SJSA1 (cell line): Measurements from ENCODE around the gene DKK2. TPM values are rescaled to one million over a fixed set of nuclear protein-coding genes. Genes with fewer than 3 reads are reported as not detected.

Experiments
- DNase-seq, 2 experiments: peaks; one replicate each; pipeline ENCODE4 v3.0.0-alpha.2; 2015 to 2020; ENCODE audit warnings: low spot score in 2 of 2, low read depth in 1 of 2
- H3K27ac ChIP-seq: fragments of 250-450 bp; sonication (Bioruptor Pico); 2 replicates; pipeline ENCODE4 v1.5.1; 2020; ENCODE audit warnings: mild to moderate bottlenecking, moderate library complexity
- H3K27me3 ChIP-seq: fragments of 250-450 bp; sonication (Bioruptor Pico); replicated peaks from 2 replicates; pipeline ENCODE4 v1.5.1; 2020; ENCODE audit warnings: mild to moderate bottlenecking, moderate library complexity
- H3K36me3 ChIP-seq: fragments of 250-450 bp; sonication (Bioruptor Pico); 2 replicates; pipeline ENCODE4 v1.5.1; 2020; ENCODE audit warnings: mild to moderate bottlenecking
- H3K4me1 ChIP-seq: fragments of 250-450 bp; sonication (Bioruptor Pico); replicated peaks from 2 replicates; pipeline ENCODE4 v1.6.1; 2021; ENCODE audit warnings: mild to moderate bottlenecking
- H3K4me3 ChIP-seq: fragments of 250-450 bp; sonication (Bioruptor Pico); 2 replicates; pipeline ENCODE4 v1.5.1; 2020; ENCODE audit warnings: mild to moderate bottlenecking
- H3K9me3 ChIP-seq: fragments of 250-450 bp; sonication (Bioruptor Pico); replicated peaks from 2 replicates; pipeline ENCODE4 v1.5.1; 2020; ENCODE audit warnings: mild to moderate bottlenecking
- total RNA-seq: library from RNA; depleted of rRNA; stranded (reverse); fragments of >200 nt; shearing (Covaris generic); gene quantifications from 2 replicates; pipeline ENCODE4 v1.2.3, GENCODE V29; 2014

DKK2 gene
- total RNA-seq, 1 experiment from 2014 or later, result 8.9 TPM

DNA sequence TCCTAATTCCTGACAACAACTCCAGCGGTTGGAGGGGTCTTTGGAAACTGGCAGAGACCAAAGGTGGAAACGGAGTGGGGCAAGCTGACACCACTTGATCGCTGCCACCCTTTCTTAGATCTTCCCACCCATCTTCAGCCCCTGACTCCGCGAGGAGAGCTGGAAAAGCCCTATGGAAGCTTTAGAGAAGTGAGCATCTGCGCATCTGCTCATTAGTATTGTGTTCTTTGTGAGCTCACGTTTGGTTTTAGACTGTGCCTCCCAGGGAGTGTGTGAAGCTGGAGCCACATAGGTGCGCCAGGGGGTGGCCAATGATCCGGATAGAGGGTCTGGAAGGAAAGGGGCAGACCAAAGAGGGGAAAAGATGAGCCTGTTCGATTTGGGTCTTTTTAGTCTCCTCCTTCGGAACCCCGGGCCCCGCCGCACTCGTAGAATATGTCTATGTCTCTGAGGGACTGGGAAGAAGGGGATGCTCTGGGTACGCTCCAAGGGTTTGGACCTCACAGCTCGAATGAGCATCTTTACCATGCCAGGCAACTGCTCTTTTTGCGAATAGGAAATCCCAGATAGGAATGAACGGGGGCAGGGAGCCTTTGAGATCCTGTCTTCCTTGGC lies 578 bp upstream of the DKK2 start:
- H3K4me1 ChIP-seq, result peaks cover 33% of the 10 kb centered on the region
- H3K27me3 ChIP-seq, result peaks cover 15% of the 10 kb centered on the region
- DNase-seq, result peak in 1 of 2 experiments; percentile 20

DNA sequence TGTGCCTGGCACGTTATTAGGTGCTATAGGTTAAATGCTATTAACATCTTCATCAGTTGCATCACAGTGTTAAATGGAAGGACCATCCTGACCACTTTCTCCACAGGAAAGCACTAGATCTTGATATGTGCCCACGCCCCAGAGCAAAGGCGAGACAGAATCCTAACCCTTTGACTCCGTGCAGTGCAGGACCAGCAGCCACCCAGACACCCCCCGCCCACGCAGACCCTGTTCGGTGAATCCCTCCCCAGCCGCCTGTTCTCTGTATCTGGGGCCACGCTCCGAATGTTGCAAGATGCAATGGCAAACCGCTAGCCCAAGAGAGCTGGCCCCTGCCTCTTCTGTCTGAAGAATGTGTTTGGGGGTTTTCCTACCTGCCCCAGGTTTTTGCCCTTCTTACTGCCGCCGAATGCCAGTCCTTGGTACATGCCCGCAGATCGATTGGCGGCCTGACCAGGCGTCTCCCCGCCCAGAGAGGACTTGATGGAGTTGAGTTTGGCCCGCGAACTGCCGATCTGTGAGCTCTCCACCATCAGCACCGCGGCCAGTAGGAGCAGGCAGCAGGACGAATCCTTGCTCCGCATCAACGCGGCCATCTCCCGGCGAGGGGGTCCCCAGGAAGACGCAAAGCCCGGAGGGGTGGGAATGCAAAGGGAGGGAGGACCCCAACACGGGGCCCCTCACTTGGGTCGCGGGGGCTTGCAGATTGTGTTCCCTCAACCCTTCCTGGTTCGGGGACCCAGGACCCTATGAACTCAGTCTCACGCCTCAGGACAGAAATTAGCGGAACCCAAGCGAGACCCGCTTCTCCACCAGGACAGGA lies 906 bp downstream of the DKK2 start:
- H3K27me3 ChIP-seq, result peaks cover 15% of the 10 kb centered on the region

More for the DNA sequence above, 578 bp upstream of the DKK2 start:
- Histone ChIP-seq H3K27ac (no peak overlapping the region), H3K36me3 (no peaks in the 10 kb centered on the region), H3K9me3 (no peaks in the 10 kb centered on the region), H3K4me3 (peak overlapping the region; percentile 34)

DNA sequence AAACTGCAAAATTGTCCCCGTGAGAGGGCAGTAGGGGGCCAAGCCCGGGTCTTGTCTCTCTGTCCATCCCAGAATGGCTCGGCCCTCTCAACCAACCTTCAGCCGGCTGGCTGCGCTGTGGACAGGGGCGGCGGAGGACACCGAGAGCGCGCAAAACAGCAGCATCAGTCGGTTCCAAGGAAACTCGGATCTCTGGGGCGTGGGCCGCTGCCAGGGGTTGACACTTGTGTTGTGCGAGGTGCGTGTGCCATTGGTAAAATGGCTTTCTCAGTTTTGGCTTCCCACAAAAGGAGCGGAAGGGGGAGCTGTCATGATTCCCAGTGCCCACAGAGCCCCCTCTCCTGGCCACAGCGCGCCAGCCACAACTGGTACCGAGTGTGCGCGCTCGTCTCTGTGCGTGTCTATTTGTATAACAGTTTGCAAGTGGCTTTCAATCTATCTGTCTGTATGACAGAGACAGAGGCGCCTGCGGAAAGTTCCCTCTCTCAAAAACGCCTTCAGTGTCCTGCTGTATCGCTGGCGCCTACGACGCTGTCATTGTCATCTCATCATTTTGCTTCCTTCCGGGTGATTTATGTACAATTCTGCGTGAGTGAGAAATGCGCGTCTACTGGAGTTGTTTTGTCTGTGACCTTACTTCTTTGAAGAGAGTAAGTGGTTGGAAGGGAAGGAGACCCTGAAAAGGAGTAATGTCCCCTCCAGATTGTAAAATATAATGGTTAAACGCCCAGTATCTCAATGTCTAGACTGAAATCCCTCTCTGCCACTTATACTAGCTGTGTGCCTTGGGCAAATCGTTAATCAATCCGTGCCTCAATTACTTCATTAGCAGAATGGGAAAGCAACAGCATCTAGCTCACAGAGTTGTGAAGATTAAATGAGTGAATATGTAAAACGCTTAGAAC lies 1.8 kb downstream of the DKK2 start:
- H3K4me3 ChIP-seq, result peak overlapping the region; percentile 38
- DNase-seq, result peak; percentile 65 to 77

More for the DNA sequence above, 906 bp downstream of the DKK2 start:
- peak; percentile 39 to 44 for DNase-seq
- Histone ChIP-seq H3K4me1 (peaks cover 33% of the 10 kb centered on the region), H3K36me3 (no peaks in the 10 kb centered on the region), H3K4me3 (peak overlapping the region; percentile 34), H3K9me3 (no peaks in the 10 kb centered on the region), H3K27ac (no peak overlapping the region)

DNA sequence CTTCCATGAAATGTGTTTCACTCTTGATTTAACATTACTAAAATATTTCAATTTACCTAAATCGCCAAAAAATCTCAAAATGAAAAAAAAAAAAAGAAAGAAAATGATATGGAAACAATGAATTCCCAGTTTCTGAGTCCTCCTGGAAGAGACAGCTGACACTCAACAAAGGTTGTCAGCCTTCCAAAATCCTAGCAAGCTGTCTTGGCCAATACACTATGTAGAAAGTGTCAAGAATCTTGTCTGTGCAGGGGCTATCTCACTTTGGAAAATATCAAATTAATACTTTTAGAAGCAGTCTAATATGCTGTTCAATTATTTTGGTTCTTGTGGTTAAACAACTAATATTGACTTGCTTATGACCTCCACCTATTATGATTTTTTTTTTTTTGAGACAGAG lies 8.7 kb downstream of the DKK2 start:
- Histone ChIP-seq H3K4me1 (no peaks in the 10 kb centered on the region), H3K4me3 (no peak overlapping the region), H3K27ac (no peak overlapping the region), H3K36me3 (no peaks in the 10 kb centered on the region), H3K27me3 (0 out of 2 replicates have a peak, but pooled peaks cover 7% of the 10 kb centered on the region), H3K9me3 (no peaks in the 10 kb centered on the region)
- DNase-seq, result no peak

More for the DNA sequence above, 1.8 kb downstream of the DKK2 start:
- peaks cover 15% of the 10 kb centered on the region for H3K27me3 ChIP-seq
- no peaks in the 10 kb centered on the region for H3K36me3 ChIP-seq
- peaks cover 33% of the 10 kb centered on the region for H3K4me1 ChIP-seq
- no peaks in the 10 kb centered on the region for H3K9me3 ChIP-seq
- no peak overlapping the region for H3K27ac ChIP-seq

DNA sequence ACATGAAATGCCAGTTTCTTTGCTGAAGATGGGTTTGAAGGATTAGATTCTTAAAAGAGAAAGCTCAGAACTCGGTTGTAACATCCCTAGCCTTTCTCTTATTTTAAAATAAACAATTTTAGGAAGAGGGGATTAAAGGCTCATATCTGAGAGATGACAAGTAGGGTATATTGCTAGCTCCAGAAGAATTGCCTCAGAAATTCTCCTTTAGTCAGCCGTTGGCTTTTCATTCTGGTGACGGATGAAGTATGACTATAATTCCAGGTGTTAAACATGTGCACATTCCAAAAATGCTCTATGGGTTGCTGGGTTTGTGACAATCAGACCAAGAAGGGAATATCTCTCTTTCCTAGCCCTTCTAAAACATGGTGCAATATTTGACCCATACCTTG lies 17.8 kb downstream of the DKK2 start:
- no peaks in the 10 kb centered on the region for H3K9me3 ChIP-seq
- H3K27me3 ChIP-seq, result 0 out of 2 replicates have a peak, but pooled peaks cover 3% of the 10 kb centered on the region
- H3K4me1 ChIP-seq, result no peaks in the 10 kb centered on the region
- no peaks in the 10 kb centered on the region for H3K36me3 ChIP-seq
- no peak for DNase-seq
- H3K4me3 ChIP-seq, result no peak overlapping the region
- H3K27ac ChIP-seq, result no peak overlapping the region

DNA sequence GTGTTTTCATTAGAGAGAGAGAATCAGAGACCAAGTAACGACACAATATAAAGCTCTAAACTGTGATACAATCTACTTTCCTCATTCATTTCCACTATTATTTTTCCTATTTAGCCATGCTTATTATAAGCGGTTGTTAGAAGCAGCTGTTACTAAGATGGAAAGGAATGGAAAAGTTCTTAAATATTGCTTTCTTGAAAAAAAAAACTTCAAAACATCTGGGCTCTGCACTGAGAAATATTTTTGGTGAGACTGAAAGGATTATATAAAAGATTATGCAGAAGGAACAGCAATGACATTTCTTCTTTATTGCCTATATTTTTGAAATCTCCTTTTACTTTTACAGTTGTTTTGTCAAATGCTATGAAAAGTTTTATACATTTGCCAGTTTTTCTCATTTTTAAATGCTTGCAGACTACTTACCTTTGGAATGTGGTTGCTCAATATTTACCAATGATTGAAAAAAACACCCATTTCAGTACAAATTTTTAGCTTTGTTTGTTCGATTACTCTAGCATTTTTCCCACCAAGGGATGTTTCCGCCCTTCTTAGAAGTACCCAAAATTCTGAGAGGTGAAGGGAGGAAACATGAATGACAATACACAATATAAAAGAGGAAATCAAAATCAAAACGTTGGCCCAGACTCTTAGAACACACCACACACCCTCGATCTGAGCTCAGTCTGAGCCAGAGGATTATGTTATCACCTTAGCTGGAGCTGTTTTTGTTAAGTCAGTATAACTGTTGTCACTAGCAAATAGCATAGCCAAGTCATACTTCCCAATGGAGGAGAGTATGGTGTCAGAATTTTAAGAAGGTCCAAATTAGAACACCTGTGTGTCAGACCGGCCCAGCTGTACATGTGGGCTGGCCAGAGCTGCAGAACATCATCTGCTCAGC lies 18.4 kb downstream of the DKK2 start:
- no peak overlapping the region for H3K4me3 ChIP-seq
- DNase-seq, result no peak
- no peaks in the 10 kb centered on the region for H3K36me3 ChIP-seq
- no peaks in the 10 kb centered on the region for H3K4me1 ChIP-seq
- H3K27me3 ChIP-seq, result no peaks in the 10 kb centered on the region
- no peaks in the 10 kb centered on the region for H3K9me3 ChIP-seq
- no peak overlapping the region for H3K27ac ChIP-seq

DNA sequence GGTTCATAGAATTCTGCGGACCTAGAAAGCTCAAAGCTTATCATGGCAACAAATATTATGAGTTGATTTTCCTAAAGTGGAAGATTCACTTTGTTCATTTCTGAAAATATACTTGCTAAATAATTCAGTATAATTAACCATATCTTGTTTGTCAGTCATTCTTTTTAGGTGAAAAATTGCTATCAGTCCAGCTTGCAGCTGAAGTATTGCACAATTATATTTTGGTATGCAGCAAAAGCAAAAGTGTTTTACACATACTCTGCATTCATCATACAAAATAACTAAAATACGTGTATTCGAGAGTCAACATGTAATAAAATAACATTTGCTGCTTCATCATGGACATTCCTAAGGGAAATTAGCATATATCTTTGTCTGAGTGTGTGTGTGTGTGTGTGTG lies 24.8 kb downstream of the DKK2 start:
- Histone ChIP-seq H3K4me1 (no peaks in the 10 kb centered on the region), H3K4me3 (no peak overlapping the region), H3K27ac (no peak overlapping the region), H3K9me3 (no peaks in the 10 kb centered on the region), H3K36me3 (no peaks in the 10 kb centered on the region), H3K27me3 (no peaks in the 10 kb centered on the region)
- no peak for DNase-seq

DNA sequence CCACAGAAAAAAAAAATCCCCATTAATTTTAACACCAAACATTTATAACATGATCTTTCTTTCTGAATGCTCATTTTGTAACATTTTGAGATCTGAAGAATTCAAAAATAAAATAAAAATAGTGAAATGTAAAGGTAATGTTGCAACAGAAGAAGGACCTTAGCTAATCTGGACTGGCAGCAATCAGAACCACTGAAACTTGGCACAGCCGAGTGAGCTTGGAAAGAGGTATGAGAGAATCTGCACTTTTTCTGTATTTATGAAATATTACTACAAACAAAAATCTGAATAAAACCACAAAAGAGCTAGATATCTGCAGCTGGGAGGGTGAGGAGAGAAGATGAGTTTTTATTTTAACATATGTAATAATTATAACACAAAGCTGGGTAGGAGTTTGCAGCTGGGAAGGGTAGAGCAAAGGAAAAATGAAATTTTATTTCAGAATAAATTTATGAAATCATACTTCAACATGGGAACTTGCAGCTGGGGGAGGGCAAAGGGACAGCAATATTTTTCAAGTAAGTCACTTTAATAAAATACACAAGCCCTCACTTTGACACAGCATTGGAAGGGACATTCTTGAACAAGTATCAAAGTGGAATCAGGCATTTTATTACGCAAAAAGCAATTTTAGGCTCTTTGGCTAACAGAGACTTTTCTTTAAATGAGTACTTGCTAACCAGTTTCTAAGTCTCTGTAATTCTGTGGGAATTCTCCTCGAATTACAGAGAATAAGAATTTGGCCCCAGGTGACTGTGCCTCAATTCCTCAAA lies 26.7 kb downstream of the DKK2 start:
- H3K27ac ChIP-seq, result no peak overlapping the region
- no peaks in the 10 kb centered on the region for H3K36me3 ChIP-seq
- H3K4me3 ChIP-seq, result no peak overlapping the region
- DNase-seq, result no peak
- no peaks in the 10 kb centered on the region for H3K4me1 ChIP-seq
- no peaks in the 10 kb centered on the region for H3K27me3 ChIP-seq
- H3K9me3 ChIP-seq, result no peaks in the 10 kb centered on the region

DNA sequence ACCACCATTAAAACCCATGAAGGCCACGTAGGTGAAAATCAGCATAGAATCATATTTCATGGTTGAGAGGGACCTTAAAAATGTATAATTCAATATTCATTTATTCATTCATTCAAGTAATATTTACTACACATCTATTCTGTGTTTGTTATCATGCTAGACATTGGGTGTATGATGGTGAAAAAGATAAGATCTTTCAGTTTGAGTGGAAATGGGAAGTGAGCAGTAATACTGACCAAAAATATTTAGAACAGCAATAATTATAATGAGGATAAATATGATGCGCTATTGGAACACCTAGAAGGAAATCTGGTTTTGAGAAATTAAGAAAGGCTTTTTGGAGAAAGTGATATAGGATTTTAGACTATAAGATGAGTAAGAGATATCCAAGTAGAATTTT lies 28.0 kb downstream of the DKK2 start:
- H3K4me1 ChIP-seq, result no peaks in the 10 kb centered on the region
- no peak overlapping the region for H3K4me3 ChIP-seq
- H3K27me3 ChIP-seq, result no peaks in the 10 kb centered on the region
- H3K36me3 ChIP-seq, result no peaks in the 10 kb centered on the region
- H3K9me3 ChIP-seq, result no peaks in the 10 kb centered on the region
- H3K27ac ChIP-seq, result no peak overlapping the region
- DNase-seq, result no peak

DNA sequence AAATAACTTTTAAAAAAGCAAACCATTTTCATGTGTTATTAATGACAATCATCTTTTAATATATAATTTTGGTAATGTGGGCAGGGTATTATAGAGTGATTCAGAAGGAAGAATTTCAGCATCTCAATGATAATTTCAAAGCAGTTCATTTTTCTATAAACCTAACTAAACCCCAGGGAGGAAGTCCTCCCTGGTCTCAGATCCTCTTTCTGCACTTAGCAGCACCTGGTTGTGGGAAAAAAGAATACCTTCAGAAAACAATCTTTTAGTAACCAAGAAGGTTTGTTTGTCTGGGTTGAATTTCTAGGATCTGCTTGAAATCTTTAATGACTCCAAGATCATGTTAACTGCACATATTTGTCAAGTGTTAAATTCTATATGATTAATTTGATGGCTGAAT lies 29.9 kb downstream of the DKK2 start:
- no peak overlapping the region for H3K4me3 ChIP-seq
- DNase-seq, result no peak
- H3K27me3 ChIP-seq, result no peaks in the 10 kb centered on the region
- H3K9me3 ChIP-seq, result no peaks in the 10 kb centered on the region
- no peaks in the 10 kb centered on the region for H3K4me1 ChIP-seq
- no peaks in the 10 kb centered on the region for H3K36me3 ChIP-seq
- no peak overlapping the region for H3K27ac ChIP-seq

DNA sequence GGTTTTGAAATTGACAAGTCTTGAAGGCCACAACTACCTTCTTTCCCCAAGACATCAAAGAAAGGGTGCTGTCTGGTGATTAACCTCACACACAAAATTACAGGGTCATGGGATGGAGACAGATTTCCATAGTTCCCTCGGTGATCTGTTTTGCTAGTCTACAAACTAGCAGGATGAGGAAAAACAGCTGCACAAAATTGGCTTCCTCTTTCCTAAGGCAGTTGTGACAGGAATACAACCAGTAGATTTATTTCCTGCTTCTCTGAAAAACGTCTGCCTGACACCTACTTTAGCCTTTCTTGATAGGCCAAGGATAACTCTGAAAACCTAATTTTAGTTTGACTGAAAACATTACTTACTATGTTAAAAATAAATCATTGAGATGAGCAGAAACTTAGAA lies 39.6 kb downstream of the DKK2 start:
- Histone ChIP-seq H3K4me1 (no peaks in the 10 kb centered on the region), H3K36me3 (no peaks in the 10 kb centered on the region), H3K4me3 (no peak overlapping the region), H3K27me3 (no peaks in the 10 kb centered on the region), H3K27ac (no peak overlapping the region), H3K9me3 (no peaks in the 10 kb centered on the region)
- no peak for DNase-seq

DNA sequence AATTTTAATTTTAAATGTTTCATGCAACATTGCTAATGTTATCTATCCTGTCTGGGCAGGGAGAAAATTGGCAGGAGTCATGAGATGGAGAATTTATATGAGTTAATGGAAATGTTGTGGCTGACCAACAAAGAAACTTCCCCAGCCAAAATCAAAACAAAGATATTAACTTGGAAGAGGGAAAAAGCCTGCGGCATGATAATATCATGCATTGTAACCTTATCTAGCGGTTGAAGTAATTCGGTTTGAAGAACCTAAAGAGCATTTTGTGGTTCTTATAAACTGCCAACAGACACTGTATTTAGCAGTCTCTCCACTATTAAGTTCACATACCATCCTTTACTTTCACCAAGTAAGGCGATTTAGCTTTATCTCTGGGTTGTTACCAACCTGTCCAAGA lies 42.3 kb downstream of the DKK2 start:
- Histone ChIP-seq H3K27me3 (no peaks in the 10 kb centered on the region), H3K9me3 (no peaks in the 10 kb centered on the region), H3K4me1 (no peaks in the 10 kb centered on the region), H3K36me3 (no peaks in the 10 kb centered on the region), H3K4me3 (no peak overlapping the region), H3K27ac (no peak overlapping the region)
- no peak for DNase-seq
